GM21367 (cell line): ENCODE measurements around the gene KCNJ6.

Experiments
- ATAC-seq: cut with Tn5 transposase; IDR thresholded peaks from one replicate; pipeline ENCODE4 v1.9.1; 2021; ENCODE audit not compliant: unreplicated experiment

The KCNJ6 gene

DNA sequence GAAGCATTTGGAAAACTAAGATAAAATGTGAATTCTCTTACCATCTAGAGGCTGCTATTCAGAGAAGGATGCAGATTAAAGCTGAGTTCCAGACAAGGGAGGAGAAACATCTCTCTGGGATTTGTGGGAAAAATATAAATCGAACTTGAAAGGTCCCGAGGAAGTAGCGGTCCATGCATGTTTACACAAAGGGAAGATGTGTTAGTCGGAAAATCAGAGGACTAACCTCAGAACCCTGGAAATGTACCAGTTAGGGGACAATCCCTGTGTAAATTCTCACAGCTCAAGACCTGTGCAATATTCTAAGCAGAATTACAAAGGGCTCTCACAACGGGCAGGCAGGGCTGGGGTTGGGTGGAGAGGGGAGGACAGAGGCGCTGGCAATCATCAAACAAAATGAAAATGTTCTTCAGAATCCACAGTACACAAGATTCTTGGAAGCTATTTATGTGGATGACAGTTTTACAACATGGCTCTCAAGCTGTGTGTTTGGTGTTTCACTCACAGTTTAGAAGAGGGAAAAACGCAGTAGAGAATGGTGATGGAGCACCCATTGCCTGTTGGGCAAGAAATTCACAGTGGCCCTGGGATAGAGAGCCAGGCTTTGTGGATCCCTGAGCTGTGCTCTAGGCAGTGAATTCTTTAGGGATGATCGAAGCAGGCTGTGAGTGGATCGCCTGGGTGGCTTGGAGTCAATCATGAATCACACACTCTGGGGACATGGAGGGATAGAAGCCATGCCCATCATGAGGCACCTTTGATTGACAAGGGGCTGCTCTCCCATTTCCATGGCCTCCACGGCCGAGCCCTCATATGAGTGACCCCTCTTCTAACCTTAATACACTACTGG, 47.6 kb downstream of the KCNJ6 start:
- ATAC-seq = no peak

DNA sequence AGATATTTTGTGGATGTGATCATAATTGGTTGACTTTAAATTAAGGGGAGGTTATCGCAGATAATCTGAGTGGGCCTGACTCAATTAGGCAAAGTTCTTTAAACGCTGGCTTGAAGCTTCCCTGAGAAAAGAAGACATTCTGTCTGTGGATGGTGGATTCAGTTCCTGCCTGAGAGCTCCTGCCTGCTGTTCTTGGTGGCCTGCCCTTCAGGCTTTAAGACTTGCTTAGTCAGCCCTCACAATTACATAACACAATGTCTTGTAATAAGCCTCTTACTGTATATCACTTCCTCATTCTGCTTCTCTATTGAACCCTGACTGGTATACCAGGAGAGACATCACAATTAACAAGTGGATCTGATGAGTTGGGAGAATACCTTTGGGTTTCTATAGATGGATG, 50.2 kb downstream of the KCNJ6 start:
- peak; percentile 58 for ATAC-seq

DNA sequence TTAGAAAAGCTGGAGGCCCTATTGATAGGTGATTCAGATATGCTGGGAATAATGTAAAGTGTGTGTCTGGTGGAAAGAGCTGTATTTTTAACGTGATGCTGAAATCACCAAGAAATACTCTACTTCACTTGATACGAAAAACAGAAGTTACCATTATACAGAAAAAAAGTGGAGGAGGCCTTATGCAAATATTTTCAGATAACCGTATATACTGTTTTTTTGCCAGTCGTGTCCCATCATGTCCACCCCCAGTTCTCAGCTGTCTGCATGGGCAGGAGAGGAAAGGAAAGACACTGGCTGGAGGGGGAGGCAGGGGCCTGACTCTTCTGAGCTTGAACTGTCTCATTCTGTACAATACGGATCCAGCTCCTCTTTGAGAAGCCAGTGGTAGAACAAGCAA, 51.1 kb downstream of the KCNJ6 start:
- ATAC-seq = no peak

DNA sequence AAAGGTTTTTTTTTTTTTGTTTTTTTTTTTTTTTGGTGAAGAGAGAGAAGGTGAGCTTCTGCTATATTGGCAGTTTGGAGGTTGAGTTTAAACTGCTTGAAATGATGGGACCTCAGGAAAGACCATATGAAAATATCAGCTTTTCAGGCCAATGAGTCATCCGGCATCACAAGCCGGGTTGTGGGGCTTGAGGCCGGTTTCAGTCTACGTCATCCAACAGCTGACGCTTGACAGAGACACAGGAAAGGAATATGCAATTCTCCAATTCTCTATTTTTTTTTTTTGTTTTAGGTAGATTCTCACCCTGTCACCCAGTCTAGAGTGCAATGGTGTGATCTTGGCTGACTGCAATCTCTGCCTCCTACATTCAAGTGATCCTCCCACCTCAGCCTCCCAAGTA, 52.4 kb downstream of the KCNJ6 start:
- no peak for ATAC-seq

DNA sequence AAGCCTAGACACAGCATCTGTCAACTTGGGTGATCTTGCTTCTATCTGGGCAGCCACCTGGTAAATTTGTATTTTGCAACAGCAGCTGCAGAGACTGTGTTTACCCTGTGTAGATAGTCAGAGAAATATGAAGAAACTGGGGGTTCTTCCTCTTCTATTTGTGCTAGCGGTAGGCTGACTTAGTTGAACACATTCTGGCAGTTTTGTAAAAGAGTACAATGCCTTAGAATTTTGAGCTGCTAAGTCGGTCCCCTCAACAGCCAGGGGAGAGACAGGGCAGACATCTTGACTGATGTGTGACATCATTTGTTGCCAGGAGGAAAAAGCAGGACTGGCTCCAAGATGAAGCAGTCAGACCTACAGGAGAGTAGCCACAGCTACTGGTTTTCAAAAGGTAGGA, 53.7 kb downstream of the KCNJ6 start:
- ATAC-seq = no peak

DNA sequence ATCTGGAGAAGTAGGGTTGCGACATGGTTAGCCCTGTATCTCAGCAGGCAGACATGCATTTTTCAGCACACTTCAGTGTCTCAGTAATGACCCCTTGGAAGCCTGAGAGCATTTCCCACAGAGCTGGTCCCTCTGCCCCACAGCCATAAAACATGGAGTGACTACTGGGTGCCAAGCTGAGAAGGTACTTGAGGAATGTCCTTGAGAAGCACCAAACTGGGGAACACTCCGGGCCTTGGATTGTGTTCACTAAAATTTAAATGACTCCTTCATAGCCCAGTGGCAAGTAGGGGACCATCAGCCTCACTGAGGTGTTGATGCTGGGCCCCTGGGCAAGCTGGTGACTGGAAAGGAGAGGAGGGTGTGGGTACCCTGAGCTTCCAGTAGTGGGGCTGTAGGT, 54.7 kb downstream of the KCNJ6 start:
- no peak for ATAC-seq

DNA sequence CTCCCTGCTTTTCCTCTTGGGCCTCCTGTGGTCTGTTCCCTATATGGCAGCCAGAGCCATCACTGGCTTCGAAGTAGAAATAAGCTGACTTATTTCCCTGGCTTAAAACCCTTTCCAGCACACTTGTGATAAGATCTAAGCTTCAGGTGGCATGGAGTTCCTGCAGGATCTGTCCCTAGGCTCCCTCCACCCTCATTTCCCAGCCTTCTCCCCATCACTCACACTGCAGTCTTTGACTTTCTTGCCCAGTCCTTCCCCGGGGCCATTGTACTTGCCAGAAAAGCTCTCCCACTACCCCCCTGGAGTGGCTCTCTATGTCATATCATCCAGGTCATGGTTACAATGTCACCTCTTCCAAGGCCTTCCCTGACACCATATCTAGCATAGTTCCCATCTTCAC, 55.8 kb downstream of the KCNJ6 start:
- no peak for ATAC-seq

DNA sequence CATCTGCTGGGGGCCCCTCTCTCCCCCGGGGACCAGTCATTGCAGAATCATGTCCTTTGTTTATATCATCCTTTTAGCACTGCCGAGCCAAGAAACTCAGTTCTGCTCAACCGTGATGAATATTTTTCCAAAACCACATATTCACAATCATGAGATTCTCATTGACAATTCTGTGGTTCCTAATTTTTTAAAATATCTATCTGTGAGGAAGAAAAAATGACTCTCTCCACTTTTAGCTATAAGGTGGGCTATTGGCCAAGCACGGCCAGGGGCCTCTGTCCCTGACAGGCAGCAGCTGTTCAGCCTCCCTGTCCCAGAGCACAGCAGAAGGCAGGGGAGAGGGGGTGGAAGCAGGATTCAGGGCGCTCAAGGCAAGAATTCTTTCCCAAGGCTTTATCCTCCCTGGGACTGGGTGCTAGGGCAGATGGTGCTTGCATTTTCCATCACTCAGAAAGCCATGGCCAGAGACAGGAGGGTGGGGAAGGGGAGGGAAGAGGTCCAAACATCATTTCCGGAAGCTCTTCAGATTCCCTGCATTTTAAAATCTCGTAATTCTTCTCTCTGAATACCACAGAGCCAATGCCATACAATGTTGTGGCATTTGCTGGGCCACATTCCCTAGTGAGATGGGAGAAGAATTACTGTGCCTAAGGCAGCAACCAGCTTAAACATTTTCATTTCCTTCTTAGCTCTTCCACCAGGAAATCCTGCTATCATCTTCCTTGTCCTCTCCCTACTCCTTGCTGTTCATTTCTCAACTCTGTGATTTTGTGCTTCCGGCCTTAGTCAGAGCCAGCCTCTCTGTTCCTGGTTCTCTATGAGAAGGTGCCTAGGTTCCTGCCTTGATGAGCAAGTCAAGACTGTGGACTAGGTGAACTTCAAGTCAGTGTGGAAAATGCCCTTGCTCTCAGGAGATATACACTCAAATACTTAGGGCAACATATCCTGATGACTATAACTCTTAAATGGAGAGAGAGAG, 60.3 kb downstream of the KCNJ6 start:
- ATAC-seq = no peak

DNA sequence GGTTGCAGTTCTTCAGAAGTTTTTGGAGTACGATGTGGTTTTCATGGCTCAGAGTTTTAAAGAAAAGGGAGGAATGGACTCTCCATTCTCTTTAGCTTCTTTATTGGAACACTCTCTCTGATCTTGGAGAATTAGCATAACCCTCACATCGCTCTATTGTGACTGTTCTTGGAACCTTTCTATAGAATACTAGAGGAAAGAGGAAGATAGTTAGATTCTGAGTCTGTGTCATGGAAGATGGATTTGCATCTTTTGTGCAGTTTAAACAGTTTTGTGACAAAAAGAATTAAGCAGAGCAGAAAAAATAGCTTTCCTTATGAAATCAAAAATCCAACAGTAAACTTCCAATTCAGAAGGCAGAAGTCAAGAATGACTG, 61.0 kb downstream of the KCNJ6 start:
- no peak for ATAC-seq

DNA sequence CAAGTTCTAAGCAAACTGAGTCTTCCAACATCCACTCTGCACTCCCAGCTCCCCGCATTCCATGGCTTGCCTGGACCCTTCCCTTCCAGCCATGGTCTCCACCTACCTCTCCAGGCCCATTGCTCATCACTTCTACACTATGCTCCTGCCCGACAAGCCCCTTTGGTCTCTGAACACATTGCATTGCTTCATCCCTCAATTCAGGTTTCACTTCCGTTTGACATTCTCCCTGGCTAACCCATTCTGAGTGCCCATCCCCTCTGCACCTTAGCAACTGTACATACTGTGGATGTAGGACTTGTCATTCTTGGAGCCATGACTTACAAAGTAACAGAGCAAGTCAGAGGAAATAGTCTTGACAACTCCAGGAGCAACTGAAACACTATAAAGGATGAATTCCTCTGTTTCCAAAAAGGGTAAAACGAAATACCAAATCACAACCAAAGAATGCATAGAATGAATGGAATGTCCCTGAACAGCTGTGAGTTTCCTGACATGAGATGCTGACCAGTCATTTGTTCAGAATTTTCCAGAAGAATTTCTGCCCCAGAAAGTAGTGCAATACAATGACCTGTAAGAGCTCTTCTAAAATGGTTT, 66.7 kb downstream of the KCNJ6 start:
- ATAC-seq = no peak

DNA sequence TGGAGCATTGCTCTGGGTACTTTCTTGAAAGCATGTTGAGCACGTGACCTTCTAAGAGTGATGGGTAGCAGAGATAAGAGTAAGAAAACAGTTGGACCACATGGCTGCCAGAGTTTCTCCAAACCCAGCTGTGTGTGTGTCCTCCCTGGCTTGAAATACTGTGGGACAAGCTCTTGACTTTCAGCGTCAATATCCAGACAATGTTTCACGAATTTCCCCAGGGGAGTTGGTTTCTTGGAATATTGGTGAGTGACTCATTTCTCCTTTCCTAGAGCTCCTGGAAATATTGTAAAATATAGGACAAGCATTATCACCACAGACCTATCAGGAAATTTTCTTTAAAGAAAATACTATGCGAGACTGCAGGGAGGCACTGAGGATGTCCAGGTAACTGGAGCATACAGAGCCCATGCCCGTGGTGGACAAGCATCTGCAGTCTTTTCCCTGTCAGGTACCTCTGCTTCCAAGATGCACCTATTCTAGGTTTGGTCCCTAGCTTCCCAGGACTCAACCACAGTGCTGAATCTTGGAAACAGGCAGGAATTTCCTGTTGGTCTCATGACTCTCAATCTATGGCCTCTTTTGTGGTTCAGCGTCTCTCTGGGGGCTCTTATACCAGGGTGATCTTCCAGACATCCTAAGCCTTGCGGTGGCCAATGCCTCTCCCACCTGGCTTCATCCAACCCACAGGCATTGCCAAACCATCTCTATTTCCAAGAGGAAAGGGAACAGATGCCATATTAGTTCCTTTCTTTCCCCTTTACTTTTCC, 67.4 kb downstream of the KCNJ6 start:
- no peak for ATAC-seq

DNA sequence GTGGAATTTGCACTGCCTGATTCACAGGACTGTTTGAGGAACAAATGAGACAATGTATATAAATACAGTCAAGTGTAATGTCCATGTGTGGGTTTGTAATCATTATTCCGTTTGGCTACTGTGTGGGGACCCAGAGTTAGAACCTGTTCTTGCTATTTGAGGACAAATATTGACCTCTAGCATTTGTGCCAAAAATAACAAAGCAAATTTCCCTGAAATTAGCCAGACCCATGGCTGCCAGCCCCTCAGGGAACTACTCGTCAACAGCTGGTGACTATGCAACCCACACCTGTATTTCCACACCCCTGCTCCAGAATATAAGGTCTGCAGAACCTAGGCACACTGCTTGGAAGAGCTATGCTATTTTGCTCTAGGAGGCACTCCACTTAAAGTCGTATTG, 70.7 kb downstream of the KCNJ6 start:
- ATAC-seq = no peak

DNA sequence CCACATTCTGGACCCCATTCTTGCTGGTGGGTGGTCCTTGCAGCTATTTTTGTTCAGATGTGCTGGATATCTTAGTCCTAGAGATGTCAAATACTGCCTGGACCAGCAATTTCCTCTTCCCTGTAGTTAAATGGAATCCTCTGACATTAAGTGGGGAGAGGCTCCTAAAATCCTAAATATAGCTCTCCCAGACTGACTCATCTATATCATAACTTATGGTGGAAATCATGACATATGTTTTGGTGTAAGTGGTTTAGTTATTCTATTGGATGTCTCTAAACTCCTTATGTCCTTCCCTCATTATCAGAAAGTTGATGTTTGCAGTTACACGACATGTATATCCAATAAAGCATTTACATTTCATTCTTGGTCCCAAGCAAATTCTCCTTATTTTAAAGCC, 73.1 kb downstream of the KCNJ6 start:
- no peak for ATAC-seq

DNA sequence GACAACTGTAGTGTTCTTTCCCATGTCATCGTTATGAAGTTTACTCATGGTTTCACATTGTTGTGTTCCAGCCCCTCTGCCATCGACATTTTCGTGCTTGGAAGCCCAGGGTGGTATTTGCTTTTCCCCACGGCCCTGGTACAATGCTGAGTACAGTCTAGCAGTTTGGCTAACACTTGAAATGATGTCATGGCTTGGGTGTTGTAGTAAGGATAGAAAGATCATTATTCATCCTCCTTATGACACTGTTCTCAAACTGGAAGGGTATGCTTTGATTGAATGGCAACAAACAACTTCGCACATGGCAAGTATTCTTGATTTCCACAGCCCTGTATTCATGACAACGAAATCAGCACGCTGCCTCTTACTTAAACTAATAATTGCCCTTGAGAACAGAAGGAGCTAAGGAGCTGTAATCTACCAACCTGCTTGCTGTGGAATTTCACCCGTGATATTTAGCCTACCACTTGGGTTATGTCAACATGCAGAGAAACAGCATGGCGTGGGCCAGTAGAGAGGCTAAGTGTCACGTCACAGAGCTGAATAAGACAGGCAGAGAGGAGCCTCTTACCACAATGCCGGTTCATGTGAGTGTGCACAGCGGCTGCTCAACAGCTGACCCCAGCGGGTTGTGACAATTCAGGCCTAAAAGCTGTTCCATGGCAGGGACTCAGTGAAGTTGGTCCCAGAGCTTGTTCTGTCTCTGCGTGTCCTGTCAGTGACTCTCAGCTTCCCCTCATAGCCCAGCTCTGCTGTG, 73.9 kb downstream of the KCNJ6 start:
- ATAC-seq = no peak

DNA sequence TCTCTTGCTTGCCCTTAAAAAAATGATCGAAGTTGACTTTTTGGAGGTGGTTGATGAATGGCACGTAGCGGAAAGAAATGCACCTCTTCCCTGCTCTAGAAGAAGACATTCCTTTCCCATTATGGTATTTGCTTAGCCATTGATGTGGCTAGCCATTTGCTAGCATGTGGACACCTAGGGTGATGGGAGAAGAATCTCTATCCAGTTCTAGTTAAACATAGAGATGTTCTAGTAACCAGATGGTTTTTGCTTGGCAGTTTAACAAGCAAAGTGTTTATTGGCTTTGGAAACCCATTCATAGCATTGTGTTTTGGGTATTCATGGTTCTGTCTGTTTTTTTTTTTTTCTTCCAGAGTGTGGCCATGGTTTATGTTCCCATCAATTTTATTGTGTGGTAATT, 78.9 kb downstream of the KCNJ6 start:
- ATAC-seq = no peak

DNA sequence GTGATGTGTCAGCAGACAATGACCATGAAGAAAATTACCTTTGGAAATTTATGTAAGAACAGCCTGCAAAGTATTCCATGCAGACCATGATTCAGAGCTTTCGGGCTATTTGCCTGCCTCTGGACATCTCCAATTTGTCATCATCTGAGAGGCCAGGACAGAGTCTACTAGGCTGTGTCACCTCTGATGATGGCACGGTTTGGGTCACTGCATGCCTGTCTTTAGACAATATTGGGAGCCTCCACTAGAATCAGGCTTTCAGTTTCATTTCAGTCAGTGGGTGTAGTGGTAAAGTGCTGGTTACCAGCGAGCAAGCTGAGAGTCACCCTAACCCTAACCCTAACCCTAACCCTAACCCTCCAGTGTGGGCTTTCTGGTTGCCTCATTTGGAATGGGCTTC, 80.8 kb downstream of the KCNJ6 start:
- ATAC-seq = no peak

DNA sequence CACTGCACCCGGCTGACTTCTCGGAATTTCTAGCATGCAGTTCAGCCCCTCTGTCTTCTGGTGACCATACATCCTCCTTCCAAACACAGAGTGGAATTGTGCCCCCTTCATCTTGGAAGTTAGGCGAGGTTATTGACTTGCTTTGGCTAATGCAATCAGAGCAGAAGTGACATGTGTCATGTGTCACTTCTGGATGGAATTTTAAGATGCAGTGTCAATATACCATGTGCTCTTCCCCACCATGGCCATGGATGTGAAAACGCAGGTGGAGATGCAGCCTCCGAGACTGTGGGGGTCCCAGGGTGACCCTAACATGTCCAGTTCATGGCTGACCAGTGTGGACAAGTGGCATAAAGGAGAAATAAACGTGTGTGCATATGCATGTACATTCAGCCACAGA, 83.0 kb downstream of the KCNJ6 start:
- no peak for ATAC-seq

DNA sequence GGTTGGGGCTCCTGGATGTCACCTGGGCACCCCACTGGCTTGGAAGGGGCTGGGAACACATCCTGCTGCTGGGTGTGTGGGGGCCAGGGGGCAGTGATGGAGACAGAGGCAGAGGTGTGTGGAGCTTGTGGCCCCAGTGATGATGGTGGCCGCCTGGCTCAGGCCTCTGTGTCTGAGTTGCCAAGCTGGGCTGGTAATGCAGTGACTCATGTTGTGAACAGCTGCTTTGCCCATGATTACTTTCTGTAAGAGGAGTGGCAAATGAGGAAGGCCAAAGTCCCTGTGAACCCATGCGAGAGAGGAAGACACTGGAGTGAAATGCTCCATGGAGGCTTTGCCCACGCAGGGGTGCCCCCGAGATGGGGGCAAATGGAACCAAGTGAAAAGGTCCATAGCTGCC, 86.8 kb downstream of the KCNJ6 start:
- ATAC-seq = no peak

DNA sequence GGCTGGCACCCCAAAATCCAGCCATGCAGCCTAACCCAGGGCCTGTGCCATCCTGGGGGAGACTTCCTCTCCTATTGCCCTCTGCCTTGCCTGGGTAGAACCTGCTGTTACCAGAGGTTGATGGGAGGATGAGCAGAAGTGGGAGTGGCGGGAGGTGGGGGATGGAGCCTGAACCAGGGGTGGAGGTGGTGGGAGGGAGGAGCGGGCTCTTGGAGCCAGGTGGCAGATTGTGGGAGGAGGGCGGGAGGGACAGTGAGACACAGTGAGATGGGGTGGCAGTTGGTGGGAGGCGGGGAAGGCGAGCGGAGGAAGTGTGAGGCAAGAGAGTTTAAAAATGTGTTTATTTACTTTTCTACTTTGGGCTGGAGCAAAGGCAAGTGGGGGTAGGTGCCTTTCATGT, 87.3 kb downstream of the KCNJ6 start:
- ATAC-seq = no peak

DNA sequence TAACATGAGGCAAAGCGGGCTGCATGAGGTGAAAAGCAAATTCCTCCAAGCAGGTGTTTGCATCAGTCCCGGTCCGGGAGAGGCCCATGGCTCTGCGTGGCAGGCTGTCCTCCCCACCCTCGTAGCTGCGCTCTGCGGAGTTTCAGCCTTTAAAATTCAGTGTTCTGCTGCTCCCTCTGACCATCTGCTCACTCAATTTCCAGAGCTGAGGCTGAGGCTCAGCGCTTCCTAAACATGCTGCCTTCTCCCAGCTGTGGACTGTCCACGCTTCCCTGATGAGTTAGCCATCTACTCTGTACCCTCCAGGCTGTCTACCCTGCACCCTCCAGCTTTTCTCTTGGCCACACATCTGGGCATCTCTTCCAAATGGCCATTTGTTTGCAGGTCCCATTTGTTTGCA, 87.7 kb downstream of the KCNJ6 start:
- ATAC-seq = no peak
